ENCODE measurements around the gene SYNE3.

Gene SYNE3

DNA sequence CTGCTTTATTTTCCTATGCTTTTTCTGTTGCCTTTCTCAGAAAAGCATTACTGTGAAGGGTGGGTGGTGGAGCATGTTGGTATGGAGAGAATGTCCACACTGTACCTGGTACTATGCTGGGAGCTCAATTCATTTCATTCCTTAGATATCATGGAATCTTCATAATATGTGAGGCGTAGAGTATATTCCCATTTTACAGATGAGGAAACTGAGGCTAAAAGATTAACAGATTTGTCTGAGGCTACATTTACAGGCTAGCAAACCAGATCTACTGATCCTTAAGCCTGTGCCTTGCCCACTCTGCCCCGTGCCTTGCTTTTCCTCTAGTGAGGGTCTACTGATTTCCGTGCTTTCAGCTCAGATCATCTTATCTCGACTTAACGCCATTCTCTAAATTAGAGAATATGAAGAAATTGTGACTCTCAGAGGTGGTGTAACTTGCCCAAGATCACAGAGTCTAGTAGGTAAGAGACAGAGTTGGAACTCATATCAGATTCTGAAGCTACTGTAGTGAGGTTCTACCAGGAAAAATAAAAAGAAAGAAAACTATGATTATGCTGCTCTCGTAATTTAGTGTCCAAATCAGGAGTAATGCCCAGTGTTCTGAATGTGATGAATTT lies 23.9 kb upstream of the SYNE3 start:
- no peak for DNase-seq

GRCh38 chr14:95538801-95539509 lies 22.5 kb upstream of the SYNE3 start:
- no peak for DNase-seq

GRCh38 chr14:95537298-95538089 lies 21.0 kb upstream of the SYNE3 start:
- DNase-seq: no peak

DNA sequence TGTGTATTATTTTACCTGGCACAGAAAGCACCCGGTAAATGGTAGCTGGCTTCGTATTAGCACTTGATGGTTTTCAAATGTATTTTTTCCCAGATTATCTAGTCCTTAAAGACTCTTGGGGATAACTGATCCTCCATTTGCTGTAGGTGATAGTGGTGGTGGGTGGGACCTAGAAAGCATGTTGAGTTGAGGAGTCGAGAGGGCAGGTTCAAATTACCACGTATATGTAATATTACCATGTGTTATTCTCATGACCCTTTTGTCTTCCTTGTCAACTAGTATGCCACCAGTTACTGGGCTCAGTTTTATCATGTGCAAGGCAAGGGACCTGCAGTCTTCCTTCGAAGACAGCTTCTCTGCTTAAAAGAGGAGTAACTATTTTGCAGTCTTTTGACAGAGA lies 20.2 kb upstream of the SYNE3 start:
- no peak for DNase-seq

- DNase-seq: no peak
These were observed 19.7 kb upstream of the SYNE3 start for GRCh38 chr14:95536036-95536593.

- no peak for DNase-seq
These were observed 19.0 kb upstream of the SYNE3 start for GRCh38 chr14:95535226-95536021.

DNA sequence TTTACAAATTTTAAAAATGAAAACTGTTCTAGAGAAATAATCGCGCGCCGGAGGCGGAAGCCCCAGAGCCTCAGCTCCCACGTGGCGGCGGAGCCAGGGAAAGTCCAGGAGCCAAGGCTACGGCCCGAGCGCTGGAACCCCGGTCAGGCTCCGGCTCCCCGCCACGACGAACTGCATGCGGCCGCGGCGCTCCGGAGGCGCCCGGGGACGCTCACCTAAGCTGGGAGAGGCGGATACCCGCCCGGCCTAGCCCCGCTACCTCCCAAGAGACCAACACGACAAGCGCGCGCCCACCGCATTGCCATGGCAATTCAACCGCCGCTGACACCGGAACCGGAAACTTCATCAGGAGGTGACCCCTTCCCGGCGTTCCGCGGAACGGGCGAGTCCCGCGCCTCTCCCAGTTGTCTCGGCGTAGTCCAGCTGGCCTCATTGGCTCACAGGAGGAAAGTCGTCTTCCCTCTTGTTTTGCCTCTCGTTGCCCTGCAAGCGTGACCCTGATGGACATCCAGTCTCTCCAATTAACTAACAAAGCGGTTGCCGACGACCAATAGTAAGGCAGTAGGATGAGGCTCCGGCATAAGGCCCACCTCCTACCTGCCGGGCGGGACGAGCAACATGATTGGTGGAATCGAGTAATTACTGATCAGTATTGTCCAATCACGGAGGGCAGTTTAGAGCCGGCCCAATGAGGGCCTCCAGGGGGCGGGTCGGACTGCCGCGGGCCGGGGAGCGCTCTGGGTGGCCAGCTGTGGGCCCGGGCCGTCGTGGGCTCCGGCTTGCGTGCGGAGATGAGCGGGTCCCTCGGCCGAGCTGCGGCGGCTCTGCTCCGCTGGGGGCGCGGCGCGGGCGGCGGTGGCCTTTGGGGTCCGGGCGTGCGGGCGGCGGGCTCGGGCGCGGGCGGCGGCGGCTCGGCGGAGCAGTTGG lies 18.1 kb upstream of the SYNE3 start, which contains the start of gene GLRX5:
TSS of gene GLRX5 (plus strand) at position 752 of the 927 bp plus-strand sequence. CDS start at position 792, 40 bp downstream.
- peak; percentile 98 for DNase-seq

DNA sequence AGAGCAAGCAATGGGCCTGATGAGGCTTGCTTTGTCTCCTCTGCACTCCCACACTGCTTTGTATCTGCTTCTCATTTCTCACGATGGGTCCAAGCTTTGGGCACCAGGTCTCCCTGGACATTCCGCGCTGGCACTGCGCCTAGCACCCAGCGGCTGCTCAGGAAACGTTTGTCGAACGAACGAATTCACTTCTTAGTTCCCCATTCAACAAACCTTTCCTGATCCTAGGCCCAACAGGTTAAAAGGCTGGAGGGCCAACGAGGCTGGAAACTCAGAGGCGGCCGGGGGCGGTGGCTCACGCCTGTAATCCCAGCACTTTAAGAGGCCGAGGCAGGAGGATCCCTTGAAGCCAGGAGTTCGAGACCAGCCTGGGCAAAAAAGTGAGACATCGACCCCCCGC lies 17.4 kb upstream of the SYNE3 start:
- DNase-seq: no peak

DNA sequence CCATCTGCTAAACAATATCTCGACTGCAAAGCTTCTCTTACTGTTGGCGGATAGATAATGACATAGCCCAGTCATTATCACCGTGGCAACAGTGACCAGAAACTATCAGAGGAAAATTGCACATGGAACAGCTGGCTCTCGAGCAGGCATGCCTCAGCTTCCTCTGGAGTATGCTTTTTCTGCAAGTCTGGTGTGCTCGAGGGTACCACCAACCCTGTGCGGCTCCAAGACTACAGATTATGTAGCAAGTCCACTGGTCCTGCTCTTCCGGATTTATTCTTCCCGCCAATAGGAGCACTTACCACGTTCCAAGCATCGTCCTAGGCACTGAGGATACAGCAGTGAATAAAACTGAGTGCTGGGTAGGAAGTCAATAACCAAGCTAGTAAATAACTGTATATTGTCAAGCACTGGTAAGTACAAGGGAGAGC lies 17.0 kb upstream of the SYNE3 start:
- no peak for DNase-seq

DNA sequence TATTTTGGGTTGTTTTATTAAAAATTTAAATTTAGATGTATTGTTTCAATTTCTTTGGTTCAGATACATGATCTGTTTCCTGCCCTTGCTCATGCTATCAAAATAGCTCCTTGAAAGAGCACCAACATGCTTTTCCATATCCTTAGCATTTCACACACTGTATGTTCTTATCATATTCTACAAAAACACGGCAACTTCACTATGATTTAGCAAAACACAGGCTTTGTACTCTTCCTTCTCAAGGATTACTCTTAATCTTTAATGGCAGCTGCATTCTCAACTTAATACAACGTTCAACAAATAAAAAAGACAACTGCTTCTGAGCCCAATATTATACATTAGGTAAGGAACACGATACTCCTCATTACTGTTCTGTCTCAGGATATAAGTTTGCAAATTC lies 15.5 kb upstream of the SYNE3 start:
- no peak for DNase-seq

GRCh38 chr14:95531473-95531872 lies 15.0 kb upstream of the SYNE3 start:
- DNase-seq: no peak

- DNase-seq: no peak
These were observed 14.2 kb upstream of the SYNE3 start for GRCh38 chr14:95530473-95531276.

DNA sequence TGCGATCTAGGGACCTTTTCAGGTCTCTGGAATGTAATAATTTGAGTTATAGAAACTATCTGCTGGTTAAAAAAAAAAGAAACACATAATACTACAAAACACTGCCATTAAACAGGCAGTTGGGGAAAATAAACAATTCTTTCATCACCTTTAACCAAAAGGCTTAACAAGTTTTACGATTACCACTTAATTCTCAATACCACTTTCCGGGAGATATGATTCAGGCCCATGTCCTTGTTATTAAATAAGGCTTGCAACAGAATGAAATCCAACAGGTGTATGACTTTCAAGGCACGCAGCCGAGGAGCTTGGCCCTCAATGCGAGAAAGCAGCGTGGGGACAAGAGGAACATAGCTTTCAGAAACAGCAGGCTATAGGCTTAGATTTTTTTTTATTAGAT lies 12.8 kb upstream of the SYNE3 start:
- no peak for DNase-seq

DNA sequence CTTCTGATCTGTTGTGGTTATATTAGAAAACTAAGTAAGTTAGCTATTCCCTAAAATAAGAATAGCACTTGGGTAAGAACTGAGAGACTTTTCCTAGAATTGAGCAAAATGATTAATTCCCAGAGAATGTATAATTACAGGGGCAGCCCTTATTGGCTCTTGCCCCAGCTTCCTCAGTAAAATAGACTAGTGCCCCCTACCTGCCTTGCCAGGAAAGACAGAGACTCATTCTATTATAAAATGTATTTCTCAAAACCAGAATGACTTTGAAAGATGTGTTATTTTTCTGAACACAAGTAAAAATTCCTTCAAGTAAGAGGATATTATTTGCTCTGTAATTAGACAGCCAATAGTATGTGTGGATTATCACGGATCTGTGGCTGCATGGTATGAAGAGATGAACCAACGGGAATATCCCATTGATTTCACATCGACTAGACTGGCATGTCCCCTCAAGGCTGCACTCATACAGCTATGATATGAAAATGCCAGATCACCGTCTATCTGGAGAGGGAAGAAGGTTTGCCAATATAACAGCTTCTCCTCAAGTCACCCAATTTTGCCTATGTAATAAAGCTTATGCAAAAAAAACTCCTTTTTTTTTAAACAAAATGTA lies 11.0 kb upstream of the SYNE3 start:
- peak; percentile 49 for DNase-seq

DNA sequence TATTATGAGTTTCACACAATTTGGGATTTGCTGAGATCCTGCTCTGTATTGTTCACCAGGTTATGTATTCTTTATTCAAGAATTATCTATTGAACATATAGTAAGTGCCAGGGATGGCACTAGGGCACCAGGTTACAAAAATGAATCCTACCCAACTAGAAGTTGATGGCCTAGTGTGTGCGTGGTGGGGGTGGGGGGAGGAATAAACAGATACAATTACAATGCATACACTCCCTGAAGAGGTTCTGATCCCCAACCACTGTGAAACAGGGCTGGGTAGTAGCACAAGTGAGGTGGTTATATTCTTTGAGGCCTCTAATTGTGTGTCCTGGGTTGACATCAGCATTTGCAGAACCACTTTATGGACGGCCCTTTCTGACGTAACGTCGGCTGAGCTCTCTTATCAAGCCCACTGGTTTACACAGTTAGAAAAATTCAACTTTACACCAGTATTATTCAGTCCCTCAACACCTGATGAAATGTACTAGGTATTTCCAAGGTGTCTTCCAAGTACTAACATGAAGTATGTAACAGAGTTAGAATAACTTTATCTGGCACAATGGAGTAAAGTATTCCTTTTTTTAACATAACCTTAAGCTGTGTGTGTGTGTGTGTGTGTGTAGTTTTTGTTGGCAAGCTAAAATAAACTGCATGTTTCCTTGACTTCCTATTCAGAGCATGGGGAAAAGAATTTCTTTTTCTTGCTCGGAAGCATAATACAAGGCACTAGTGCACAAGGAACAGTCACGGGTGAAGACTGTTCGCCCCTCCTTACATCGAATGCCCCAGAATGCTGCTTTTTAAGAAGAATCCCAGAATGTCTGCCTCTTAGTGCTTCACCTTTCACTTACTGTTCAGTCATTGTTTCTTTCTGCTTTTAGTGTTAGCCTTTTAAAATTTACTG lies 10.3 kb upstream of the SYNE3 start:
- no peak for DNase-seq

- no peak for DNase-seq
These were observed 9.5 kb upstream of the SYNE3 start for GRCh38 chr14:95525999-95526398.

DNA sequence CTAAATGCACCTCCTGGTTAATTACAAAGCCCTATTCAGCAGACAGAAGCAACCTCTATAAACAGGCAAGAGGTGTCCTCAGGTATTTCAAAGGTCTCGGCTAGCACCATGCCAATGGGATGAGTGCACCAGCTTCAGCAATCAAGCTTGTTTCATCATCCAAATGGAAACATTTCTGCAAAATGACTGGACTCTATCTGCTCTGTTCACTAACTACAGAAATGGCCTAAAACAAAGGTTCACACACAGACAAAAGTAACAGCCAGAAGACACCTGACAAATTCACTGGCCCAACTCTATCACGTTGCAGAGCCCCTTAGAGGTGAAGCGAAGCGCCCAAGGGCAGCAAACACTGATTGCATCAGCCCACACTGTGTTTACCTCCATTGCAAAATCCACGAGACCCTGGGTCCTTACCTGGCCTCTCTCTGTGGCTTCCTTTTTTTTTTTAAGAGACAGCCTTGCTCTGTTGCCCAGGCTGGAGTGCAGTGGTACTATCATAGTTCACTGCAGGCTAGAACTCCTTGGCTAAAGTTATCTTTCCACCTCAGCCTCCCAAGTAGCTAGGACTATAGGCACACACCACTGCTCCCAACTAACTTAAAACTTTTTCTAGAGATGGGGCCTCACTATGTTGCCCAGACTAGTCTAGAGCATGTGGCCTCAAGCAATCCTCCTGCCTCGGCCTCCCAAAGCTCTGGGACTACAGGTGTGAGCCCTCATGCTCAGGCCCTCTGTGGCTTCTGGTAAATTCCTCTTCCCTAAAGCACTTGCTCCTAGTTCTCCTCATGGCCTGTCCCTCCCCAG lies 8.5 kb upstream of the SYNE3 start:
- DNase-seq: no peak

DNA sequence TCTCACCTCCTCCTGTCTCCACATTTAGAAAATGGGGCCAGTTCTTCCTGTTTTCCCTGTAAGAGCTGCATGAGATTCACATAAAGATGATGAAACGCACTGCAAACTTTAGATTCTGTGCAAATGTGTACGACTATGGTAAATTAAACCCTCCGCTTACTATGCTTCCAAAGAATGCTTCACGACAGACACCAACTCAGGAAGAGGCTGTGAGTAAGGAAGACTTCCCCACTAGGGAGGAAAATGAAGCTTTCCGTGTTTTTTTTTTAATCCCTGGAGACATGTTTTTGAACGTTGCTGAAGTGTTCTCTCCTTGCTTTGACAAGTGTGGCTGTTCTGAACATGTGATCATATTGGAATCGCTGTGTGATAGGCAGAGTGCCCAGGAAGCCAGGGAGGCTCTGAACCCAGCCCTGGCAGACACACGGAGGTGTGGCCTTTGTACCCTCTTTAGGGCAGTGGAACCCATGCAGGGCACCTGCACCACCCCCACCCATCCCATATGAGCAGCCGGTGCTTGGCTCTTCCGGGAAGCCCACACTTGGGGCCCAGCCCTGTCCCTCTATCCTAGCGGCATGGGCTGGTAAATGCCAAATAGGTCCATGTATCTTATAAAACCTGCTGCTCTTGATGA lies 7.5 kb upstream of the SYNE3 start:
- peak; percentile 30 for DNase-seq
